Endothelial cell (in vitro differentiated cells): ENCODE data around the gene CDCP1. TPM values are rescaled to one million over a fixed set of nuclear protein-coding genes. Genes with fewer than 3 reads are reported as not detected.
A peak's percentile ranks its signal among the peaks of the same experiment; 100 is the strongest.

Experiments
- DNase-seq: peaks from one replicate; pipeline ENCODE4 v3.0.0; 2021; ENCODE audit warnings: low spot score
- H3K27ac Mint-ChIP-seq: one replicate; pipeline ENCODE4 v1.8.0; 2021; ENCODE audit warnings: mixed read lengths, inconsistent platforms; ENCODE audit not compliant: unreplicated experiment
- H3K27me3 Mint-ChIP-seq: one replicate; pipeline ENCODE4 v1.8.0; 2021; ENCODE audit warnings: mild to moderate bottlenecking, moderate library complexity, mixed read lengths, inconsistent platforms; ENCODE audit not compliant: unreplicated experiment
- H3K36me3 Mint-ChIP-seq: one replicate; pipeline ENCODE4 v1.8.0; 2021; ENCODE audit warnings: mild to moderate bottlenecking, low read depth, mixed read lengths, inconsistent platforms; ENCODE audit not compliant: unreplicated experiment
- H3K4me1 Mint-ChIP-seq: one replicate; pipeline ENCODE4 v1.8.0; 2021; ENCODE audit warnings: mild to moderate bottlenecking, mixed read lengths, inconsistent platforms; ENCODE audit not compliant: unreplicated experiment
- H3K4me3 Mint-ChIP-seq: one replicate; pipeline ENCODE4 v1.8.0; 2021; ENCODE audit warnings: mild to moderate bottlenecking, mixed read lengths, inconsistent platforms; ENCODE audit not compliant: unreplicated experiment
- H3K9me3 Mint-ChIP-seq: one replicate; pipeline ENCODE4 v1.8.0; 2021; ENCODE audit warnings: mixed read lengths, inconsistent platforms; ENCODE audit not compliant: unreplicated experiment
- CTCF ChIP-seq: fragments of 200-600 bp; sonication (generic); IDR thresholded peaks from one replicate; pipeline ENCODE4 v1.5.0; 2021; ENCODE audit warnings: antibody characterized with exemption; ENCODE audit not compliant: unreplicated experiment
- total RNA-seq: library from RNA; stranded (reverse); fragmentation: NEBNext Ultra II Directional; extraction: Animal tissue kit (Norgen Biotek cat#: 25700); gene quantifications from one replicate; pipeline ENCODE4 v1.2.1, GENCODE V29; 2021; ENCODE audit not compliant: unreplicated experiment

The CDCP1 gene
- total RNA-seq, 1 donor from 2014 or later = 0.26 TPM

- peak overlapping the region; percentile 61 for H3K27ac Mint-ChIP-seq
- no peak overlapping the region for H3K4me3 Mint-ChIP-seq
- TF ChIP-seq CTCF = no peak
- H3K4me1 Mint-ChIP-seq = peaks cover 12% of the 10 kb centered on the region
- DNase-seq = no peak
- peaks cover 4% of the 10 kb centered on the region for H3K27me3 Mint-ChIP-seq
- peaks cover 9% of the 10 kb centered on the region for H3K9me3 Mint-ChIP-seq
- H3K36me3 Mint-ChIP-seq = peaks cover 6% of the 10 kb centered on the region
Measured at GRCh38 chr3:45166321-45166879, 20.2 kb upstream of the CDCP1 start.

- peaks cover 9% of the 10 kb centered on the region for H3K9me3 Mint-ChIP-seq
- TF ChIP-seq CTCF = no peak
- peaks cover 4% of the 10 kb centered on the region for H3K27me3 Mint-ChIP-seq
- H3K36me3 Mint-ChIP-seq = peaks cover 6% of the 10 kb centered on the region
- DNase-seq = no peak
- H3K4me1 Mint-ChIP-seq = peaks cover 12% of the 10 kb centered on the region
- H3K4me3 Mint-ChIP-seq = no peak overlapping the region
- no peak overlapping the region for H3K27ac Mint-ChIP-seq
Measured at GRCh38 chr3:45165497-45166283, 19.5 kb upstream of the CDCP1 start.

- H3K9me3 Mint-ChIP-seq = peaks cover 9% of the 10 kb centered on the region
- TF ChIP-seq CTCF = no peak
- DNase-seq = no peak
- no peak overlapping the region for H3K27ac Mint-ChIP-seq
- H3K4me3 Mint-ChIP-seq = no peak overlapping the region
- peaks cover 12% of the 10 kb centered on the region for H3K4me1 Mint-ChIP-seq
- peaks cover 2% of the 10 kb centered on the region for H3K27me3 Mint-ChIP-seq
- peaks cover 6% of the 10 kb centered on the region for H3K36me3 Mint-ChIP-seq
Measured at GRCh38 chr3:45164056-45164455, 17.9 kb upstream of the CDCP1 start.

GRCh38 chr3:45163481-45163880 is 17.3 kb upstream of the CDCP1 start:
- no peak for TF ChIP-seq CTCF
- peaks cover 6% of the 10 kb centered on the region for H3K36me3 Mint-ChIP-seq
- peaks cover 11% of the 10 kb centered on the region for H3K4me1 Mint-ChIP-seq
- H3K9me3 Mint-ChIP-seq = peaks cover 9% of the 10 kb centered on the region
- DNase-seq = no peak
- H3K4me3 Mint-ChIP-seq = no peak overlapping the region
- no peak overlapping the region for H3K27ac Mint-ChIP-seq
- peaks cover 2% of the 10 kb centered on the region for H3K27me3 Mint-ChIP-seq

- Mint-ChIP-seq H3K9me3 (no peaks in the 10 kb centered on the region), H3K27ac (no peak overlapping the region), H3K4me3 (no peak overlapping the region), H3K4me1 (peaks cover 8% of the 10 kb centered on the region), H3K27me3 (no peaks in the 10 kb centered on the region), H3K36me3 (peaks cover 4% of the 10 kb centered on the region)
- TF ChIP-seq CTCF = no peak
- no peak for DNase-seq
Measured at GRCh38 chr3:45154641-45155147, 8.5 kb upstream of the CDCP1 start.
